ENCODE data around the gene SLC45A2. TPM values are rescaled to one million over a fixed set of nuclear protein-coding genes. Genes with fewer than 3 reads are reported as not detected.

Gene SLC45A2
- total and polyA plus RNA-seq, 2 of the 8 experiments (the other 6 are each of a cell fraction or from before 2014, with no cell fraction given): 0.09 TPM; not detected in 1

- no peaks in the 10 kb centered on the region for H3K79me1 ChIP-seq (ENCODE audit: low read depth, low read length)
- H4K91ac ChIP-seq (replicated peaks; ENCODE audit: insufficient read length, low read length): no peak overlapping the region
- H2BK120ac ChIP-seq (replicated peaks; ENCODE audit: low read depth, low read length): no peak overlapping the region
- FAIRE-seq: no peak
- no peaks in the 10 kb centered on the region for H3K4me1 ChIP-seq (replicated peaks in 1 of 4; ENCODE audit: control insufficient read depth in 3 of 4, insufficient read depth in 4 of 4, low read length in 3 of 4)
- H2AFZ ChIP-seq (ENCODE audit: low read length): no peak overlapping the region
- no peak overlapping the region for H3K14ac ChIP-seq (ENCODE audit: insufficient read length)
- H3K9ac ChIP-seq (replicated peaks in 1 of 4; ENCODE audit: extremely low read depth in 1 of 4, low read depth in 3 of 4, low read length in 3 of 4): no peak overlapping the region
- POLR2A ChIA-PET (ENCODE audit: partially characterized antibody): no interaction called here
- no peak for TF ChIP-seq EGR1 (IDR thresholded peaks at IDR 0.05; ENCODE audit: borderline replicate concordance, low read depth, low read length)
- peak; percentile 18 to 23 for TF ChIP-seq RAD21 (IDR thresholded peaks at IDR 0.05 in 1 of 2, conservative IDR thresholded peaks at IDR 0.05 in 1 of 2; ENCODE audit: low read depth in 2 of 2, low read length in 2 of 2)
- peaks cover 2% of the 10 kb centered on the region; the same call in 1 of the 2 replicates for H3K23me2 ChIP-seq (ENCODE audit: low read depth, low read length)
- no peak overlapping the region for H4K8ac ChIP-seq (ENCODE audit: extremely low read depth, insufficient read depth, low read length)
- no peak overlapping the region for H2BK12ac ChIP-seq (ENCODE audit: low read depth, low read length)
- H2BK20ac ChIP-seq (ENCODE audit: low read length): no peak overlapping the region
- H2BK5ac ChIP-seq (ENCODE audit: low read depth, low read length): no peak overlapping the region
- H3K23ac ChIP-seq (ENCODE audit: insufficient read length): no peak overlapping the region
- H4K5ac ChIP-seq (ENCODE audit: insufficient read length, low read depth, low read length): no peak overlapping the region
- H2AK5ac ChIP-seq (ENCODE audit: low read depth, low read length): no peak overlapping the region
- no peak overlapping the region for H3K4me2 ChIP-seq (ENCODE audit: insufficient read depth in 1 of 2, low read depth in 2 of 2, low read length in 2 of 2)
- no peak overlapping the region for H3K18ac ChIP-seq (ENCODE audit: extremely low read depth, low read length)
- DNase-seq (ENCODE audit: low read depth in 1 of 2, low spot score in 2 of 2): no peak
- 95% methylated on average over 1 of the region's 1 CpG; no CpG with 5 or more reads in 1 of the 2 experiments for WGBS, 2 experiments (ENCODE audit: extremely low coverage in 1 of 2, insufficient coverage in 1 of 2, insufficient read length in 1 of 2, insufficient replicate concordance in 2 of 2, low coverage in 1 of 2, low lambda C conversion rate in 2 of 2, missing lambda C conversion rate in 1 of 2)
- H2BK15ac ChIP-seq (ENCODE audit: low read length): no peak overlapping the region
- no peak overlapping the region for H3K4ac ChIP-seq (replicated peaks; ENCODE audit: insufficient read length, low read depth, low read length)
- H4K20me1 ChIP-seq (replicated peaks in 1 of 2; ENCODE audit: control insufficient read depth in 1 of 2, insufficient read depth in 2 of 2, low read length in 2 of 2): no peaks in the 10 kb centered on the region
- H3K36me3 ChIP-seq (ENCODE audit: control insufficient read depth in 2 of 4, insufficient read depth in 4 of 4, low read length in 3 of 4): peaks cover 0 to 4% (median 0%) of the 10 kb centered on the region in 4 experiments; a peak in 1 of 8 replicates
- CTCF ChIA-PET (ENCODE audit: partially characterized antibody): no interaction called here
- H3K79me2 ChIP-seq (ENCODE audit: control insufficient read depth in 1 of 2, insufficient read depth in 2 of 2, low read length in 2 of 2): no peaks in the 10 kb centered on the region
- H3K9me3 ChIP-seq (ENCODE audit: insufficient read depth in 2 of 2, low read depth in 1 of 2, low read length in 1 of 2): no peaks in the 10 kb centered on the region
- H3K56ac ChIP-seq (replicated peaks; ENCODE audit: insufficient read length, low read depth, low read length): no peak overlapping the region
- no peaks in the 10 kb centered on the region for H3K27me3 ChIP-seq (replicated peaks in 1 of 4; ENCODE audit: control insufficient read depth in 3 of 4, extremely low read depth in 1 of 4, insufficient read depth in 3 of 4, low read length in 3 of 4)
- H3K4me3 ChIP-seq (ENCODE audit: extremely low read depth in 1 of 4, insufficient read depth in 2 of 4, low read depth in 3 of 4, low read length in 4 of 4): no peak overlapping the region
- no peak overlapping the region for H3K27ac ChIP-seq (ENCODE audit: low read depth, low read length)
Observed at GRCh38 chr5:33994845-33995244, 10.4 kb upstream of the SLC45A2 start.
